ENCODE data around the gene ILDR1.

Gene ILDR1

DNA sequence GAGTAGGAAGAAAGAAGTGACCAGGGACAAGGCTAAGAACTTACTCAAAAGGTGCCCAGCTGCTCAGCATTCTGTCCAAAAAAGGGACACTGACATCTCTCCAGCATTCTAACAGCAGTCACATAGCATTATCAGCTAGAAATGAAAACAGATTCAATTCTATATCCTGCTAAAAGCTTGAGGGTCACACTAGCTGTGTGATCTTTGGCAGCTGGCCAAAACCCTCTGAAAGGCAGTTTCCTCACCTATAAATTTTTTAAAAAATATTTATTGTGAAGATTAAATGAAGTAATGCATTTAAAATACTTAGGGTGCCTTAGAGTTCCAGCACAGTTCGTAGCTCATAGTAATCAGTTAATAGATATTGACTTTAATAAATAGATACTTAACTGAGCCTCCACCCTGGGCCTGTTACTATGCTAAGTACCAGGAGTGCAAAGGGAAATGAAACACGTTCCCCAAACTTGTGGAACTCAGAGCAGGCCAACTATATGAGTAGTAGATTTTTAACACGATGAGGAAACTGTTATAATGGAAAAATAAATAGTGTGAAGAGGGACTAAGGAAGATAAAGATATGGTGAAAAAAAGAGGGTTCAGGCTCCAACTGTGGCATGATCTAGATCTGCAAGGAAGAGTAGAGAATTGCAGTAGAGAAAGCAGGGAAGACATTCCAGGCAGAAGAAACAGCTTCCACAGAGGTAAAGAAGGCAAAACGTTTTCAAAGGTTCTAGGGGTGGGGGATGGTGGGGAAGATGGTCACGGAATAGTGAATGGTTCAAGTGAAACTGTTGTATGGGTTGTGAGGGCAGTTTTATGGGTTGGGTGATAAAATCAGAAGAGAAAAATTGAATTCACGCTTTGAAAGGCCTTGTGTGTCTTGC, 44.5 kb upstream of the ILDR1 start:
- Histone ChIP-seq H4K20me1 (ENCODE audit: insufficient read depth, low read length) (no peaks in the 10 kb centered on the region), H2AFZ (ENCODE audit: low read depth, low read length) (no peak overlapping the region), H3K9me3 (ENCODE audit: insufficient read depth, low read length, severe bottlenecking) (no peaks in the 10 kb centered on the region), H3K27ac (ENCODE audit: low read length) (no peak overlapping the region), H3K36me3 (ENCODE audit: insufficient read depth, low read length) (no peaks in the 10 kb centered on the region), H3K79me2 (ENCODE audit: insufficient read depth, low read length) (no peaks in the 10 kb centered on the region), H3K4me3 (ENCODE audit: low read depth in 1 of 2, low read length in 2 of 2) (no peak overlapping the region), H3K27me3 (ENCODE audit: insufficient read depth, low read length, poor library complexity) (peaks cover 17% of the 10 kb centered on the region), H3K4me2 (ENCODE audit: insufficient read depth, low read length) (no peak overlapping the region), H3K4me1 (ENCODE audit: insufficient read depth, low read length) (no peaks in the 10 kb centered on the region), H3K9ac (ENCODE audit: low read depth, low read length) (no peak overlapping the region)
- no peak for DNase-seq
- no peak for TF ChIP-seq EZH2 (IDR thresholded peaks at IDR 0.05; ENCODE audit: borderline replicate concordance, low read depth, low read length, severe bottlenecking)
- TF ChIP-seq, protein P1, sequence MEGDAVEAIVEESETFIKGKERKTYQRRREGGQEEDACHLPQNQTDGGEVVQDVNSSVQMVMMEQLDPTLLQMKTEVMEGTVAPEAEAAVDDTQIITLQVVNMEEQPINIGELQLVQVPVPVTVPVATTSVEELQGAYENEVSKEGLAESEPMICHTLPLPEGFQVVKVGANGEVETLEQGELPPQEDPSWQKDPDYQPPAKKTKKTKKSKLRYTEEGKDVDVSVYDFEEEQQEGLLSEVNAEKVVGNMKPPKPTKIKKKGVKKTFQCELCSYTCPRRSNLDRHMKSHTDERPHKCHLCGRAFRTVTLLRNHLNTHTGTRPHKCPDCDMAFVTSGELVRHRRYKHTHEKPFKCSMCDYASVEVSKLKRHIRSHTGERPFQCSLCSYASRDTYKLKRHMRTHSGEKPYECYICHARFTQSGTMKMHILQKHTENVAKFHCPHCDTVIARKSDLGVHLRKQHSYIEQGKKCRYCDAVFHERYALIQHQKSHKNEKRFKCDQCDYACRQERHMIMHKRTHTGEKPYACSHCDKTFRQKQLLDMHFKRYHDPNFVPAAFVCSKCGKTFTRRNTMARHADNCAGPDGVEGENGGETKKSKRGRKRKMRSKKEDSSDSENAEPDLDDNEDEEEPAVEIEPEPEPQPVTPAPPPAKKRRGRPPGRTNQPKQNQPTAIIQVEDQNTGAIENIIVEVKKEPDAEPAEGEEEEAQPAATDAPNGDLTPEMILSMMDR (IDR thresholded peaks at IDR 0.05; ENCODE audit: borderline replicate concordance, extremely low read depth, low read length, poor library complexity, severe bottlenecking) = no peak
- no peak for ATAC-seq (ENCODE audit: insufficient read depth, low read depth)

DNA sequence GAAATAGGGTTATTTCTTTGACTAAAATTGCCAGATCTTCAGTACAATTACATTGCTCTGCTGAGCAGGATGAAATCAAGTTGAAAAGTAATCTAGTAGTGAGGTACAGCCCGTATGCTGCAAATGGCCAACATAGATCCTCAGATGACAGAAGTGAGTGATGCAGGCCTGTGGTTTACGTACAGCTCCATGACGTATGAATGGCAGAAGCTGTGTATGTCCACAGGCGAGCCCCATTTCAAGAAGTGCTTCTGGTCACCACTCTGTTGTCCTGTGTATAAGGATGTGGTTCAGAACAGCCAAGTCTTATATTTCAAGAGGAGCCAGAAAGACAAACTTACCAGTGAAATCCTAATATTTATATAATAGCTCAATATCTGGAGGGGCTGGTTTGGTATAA, 42.3 kb upstream of the ILDR1 start:
- TF ChIP-seq EZH2 (IDR thresholded peaks at IDR 0.05; ENCODE audit: borderline replicate concordance, low read depth, low read length, severe bottlenecking) = no peak
- TF ChIP-seq, protein P1 (IDR thresholded peaks at IDR 0.05; ENCODE audit: borderline replicate concordance, extremely low read depth, low read length, poor library complexity, severe bottlenecking) = no peak
- no peaks in the 10 kb centered on the region for H3K36me3 ChIP-seq (ENCODE audit: insufficient read depth, low read length)
- no peak overlapping the region for H2AFZ ChIP-seq (ENCODE audit: low read depth, low read length)
- ATAC-seq (ENCODE audit: insufficient read depth, low read depth) (no peak), DNase-seq (no peak)
- H3K4me2 ChIP-seq (ENCODE audit: insufficient read depth, low read length) = no peak overlapping the region
- H3K27ac ChIP-seq (ENCODE audit: low read length) = no peak overlapping the region
- H3K9me3 ChIP-seq (ENCODE audit: insufficient read depth, low read length, severe bottlenecking) = no peaks in the 10 kb centered on the region
- no peak overlapping the region for H3K9ac ChIP-seq (ENCODE audit: low read depth, low read length)
- H3K4me3 ChIP-seq (ENCODE audit: low read depth in 1 of 2, low read length in 2 of 2) = no peak overlapping the region
- peaks cover 14% of the 10 kb centered on the region for H3K27me3 ChIP-seq (ENCODE audit: insufficient read depth, low read length, poor library complexity)
- H3K4me1 ChIP-seq (ENCODE audit: insufficient read depth, low read length) = no peaks in the 10 kb centered on the region
- H4K20me1 ChIP-seq (ENCODE audit: insufficient read depth, low read length) = no peaks in the 10 kb centered on the region
- H3K79me2 ChIP-seq (ENCODE audit: insufficient read depth, low read length) = no peaks in the 10 kb centered on the region

DNA sequence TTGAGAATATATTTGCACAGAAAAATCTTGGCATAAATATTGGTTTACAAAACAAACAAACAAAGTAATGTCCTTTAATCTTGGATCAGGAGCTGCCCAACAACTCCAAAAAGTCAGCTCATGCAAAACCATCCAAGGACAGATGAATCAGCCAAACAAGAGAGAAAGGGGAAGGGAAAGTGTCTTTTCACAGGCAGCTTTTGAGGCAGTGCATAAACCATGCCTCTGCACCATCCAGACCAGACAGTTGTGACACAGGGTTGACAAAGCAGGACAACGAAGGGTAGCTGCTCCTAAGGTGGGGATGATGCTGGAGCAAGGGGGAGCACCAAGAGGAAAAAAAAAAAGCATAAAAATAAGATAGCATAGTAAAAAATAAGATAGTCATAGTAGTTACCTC, 41.9 kb upstream of the ILDR1 start:
- TF ChIP-seq EZH2 (IDR thresholded peaks at IDR 0.05; ENCODE audit: borderline replicate concordance, low read depth, low read length, severe bottlenecking) = no peak
- TF ChIP-seq, protein P1 (IDR thresholded peaks at IDR 0.05; ENCODE audit: borderline replicate concordance, extremely low read depth, low read length, poor library complexity, severe bottlenecking) = no peak
- Histone ChIP-seq H3K27ac (ENCODE audit: low read length) (no peak overlapping the region), H3K36me3 (ENCODE audit: insufficient read depth, low read length) (no peaks in the 10 kb centered on the region), H3K9ac (ENCODE audit: low read depth, low read length) (no peak overlapping the region), H2AFZ (ENCODE audit: low read depth, low read length) (no peak overlapping the region), H3K4me1 (ENCODE audit: insufficient read depth, low read length) (no peaks in the 10 kb centered on the region), H4K20me1 (ENCODE audit: insufficient read depth, low read length) (no peaks in the 10 kb centered on the region), H3K4me3 (ENCODE audit: low read depth in 1 of 2, low read length in 2 of 2) (no peak overlapping the region), H3K9me3 (ENCODE audit: insufficient read depth, low read length, severe bottlenecking) (no peaks in the 10 kb centered on the region), H3K4me2 (ENCODE audit: insufficient read depth, low read length) (no peak overlapping the region), H3K27me3 (ENCODE audit: insufficient read depth, low read length, poor library complexity) (peaks cover 14% of the 10 kb centered on the region), H3K79me2 (ENCODE audit: insufficient read depth, low read length) (no peaks in the 10 kb centered on the region)
- ATAC-seq (ENCODE audit: insufficient read depth, low read depth) (no peak), DNase-seq (no peak)
